Endothelial cell of umbilical vein (primary cell): ENCODE measurements around the gene UBE2C. TPM values are rescaled to one million over a fixed set of nuclear protein-coding genes. Genes with fewer than 3 reads are reported as not detected.

ENCODE experiments used
- BruUV-seq: library from RNA; stranded (reverse); fragments of 400-500 nt; replicated peaks from 2 replicates; lab custom pipeline; 2021; lab: Mats Ljungman, UMichigan
- CTCF ChIA-PET: fragments of 300-600, 350-600 bp; sonication (Branson Sonifier 250); formaldehyde crosslinking; loops from one replicate; lab custom pipeline; 2021; ENCODE audit warnings: antibody characterized with exemption, inconsistent platforms; lab: Charles Lee
- POLR2A ChIA-PET: fragments of 300-600, 350-600 bp; sonication (Branson Sonifier 250); formaldehyde crosslinking; loops from one replicate; lab custom pipeline; 2021; ENCODE audit warnings: antibody characterized with exemption, inconsistent platforms; lab: Charles Lee
- DNase-seq: peaks from one replicate; pipeline ENCODE4 v3.0.0-alpha.2; 2011; ENCODE audit warnings: low read depth, low spot score
- FAIRE-seq: peaks from 2 replicates; lab custom pipeline; 2011; peaks lifted over from hg19 to GRCh38; lab: Jason Lieb, UNC
- H2AFZ ChIP-seq: 2 replicates; pipeline ENCODE4 v1.6.0; 2012; ENCODE audit warnings: low read depth, low read length, control low read depth, inconsistent platforms
- H3K27ac ChIP-seq: 2 replicates; pipeline ENCODE4 v1.5.1; 2011; ENCODE audit warnings: low read depth, mild to moderate bottlenecking, control low read depth, low read length, moderate library complexity; ENCODE audit not compliant: insufficient read depth
- H3K27me3 ChIP-seq, 2 experiments: 2 replicates each; pipeline versions ENCODE4 v1.6.0 to v1.6.1; 2011; ENCODE audit warnings: low read length in 2 of 2, mixed read lengths in 1 of 2; ENCODE audit not compliant: control insufficient read depth in 2 of 2, insufficient read depth in 2 of 2
- H3K36me3 ChIP-seq, 2 experiments: 2 replicates in 1 of 2; 3 replicates in 1 of 2; pipeline ENCODE4 v1.5.1; 2011; ENCODE audit warnings: low read length in 2 of 2, mild to moderate bottlenecking in 1 of 2, moderate library complexity in 1 of 2; ENCODE audit not compliant: control insufficient read depth in 2 of 2, insufficient read depth in 2 of 2; ENCODE audit errors: extremely low read depth in 1 of 2
- H3K4me1 ChIP-seq: 3 replicates; pipeline ENCODE4 v1.5.1; 2011; ENCODE audit warnings: mild to moderate bottlenecking, low read length; ENCODE audit not compliant: control insufficient read depth, insufficient read depth; ENCODE audit errors: extremely low read depth
- H3K4me2 ChIP-seq: 2 replicates; pipeline ENCODE4 v1.6.1; 2011; ENCODE audit warnings: low read length, control low read depth, mixed read lengths; ENCODE audit not compliant: insufficient read depth
- H3K4me3 ChIP-seq, 3 experiments: fragments of 200-600 bp in 1 of 3; sonication (generic), shearing (Covaris generic) in 1 of 3; replicated peaks in 1 of 3; 2 replicates each; pipeline ENCODE4 v1.5.1; 2011 to 2016; ENCODE audit warnings: control low read depth in 3 of 3, low read length in 3 of 3, mild to moderate bottlenecking in 2 of 3, inconsistent platforms in 1 of 3, low read depth in 1 of 3, moderate library complexity in 1 of 3; ENCODE audit not compliant: insufficient read depth in 1 of 3
- H3K79me2 ChIP-seq: 2 replicates; pipeline ENCODE4 v1.6.0; 2012; ENCODE audit warnings: low read length, inconsistent platforms; ENCODE audit not compliant: control insufficient read depth, insufficient read depth
- H3K9ac ChIP-seq: replicated peaks from 2 replicates; pipeline ENCODE3; 2011; ENCODE audit warnings: low read length, control low read depth; ENCODE audit not compliant: insufficient read depth; ENCODE audit errors: extremely low read depth
- H3K9me1 ChIP-seq: replicated peaks from 3 replicates; pipeline ENCODE4 v1.6.0; 2011; ENCODE audit warnings: mild to moderate bottlenecking, low read length; ENCODE audit not compliant: control insufficient read depth, insufficient read depth; ENCODE audit errors: extremely low read depth
- H3K9me3 ChIP-seq: replicated peaks from 2 replicates; pipeline ENCODE4 v1.5.1; 2012; ENCODE audit warnings: low read length, inconsistent platforms; ENCODE audit not compliant: control insufficient read depth, insufficient read depth
- H4K20me1 ChIP-seq: replicated peaks from 2 replicates; pipeline ENCODE3; 2011; ENCODE audit warnings: mild to moderate bottlenecking, low read length; ENCODE audit not compliant: control insufficient read depth, insufficient read depth; ENCODE audit errors: extremely low read depth
- CTCF ChIP-seq, 2 donors: IDR thresholded peaks; 1 replicate in 1 of 2; 2 replicates in 1 of 2; pipeline ENCODE4 v1.5.1; 2011; ENCODE audit warnings: low read length in 2 of 2, mild to moderate bottlenecking in 2 of 2, moderate library complexity in 2 of 2, control low read depth in 1 of 2, inconsistent platforms in 1 of 2, low read depth in 1 of 2; ENCODE audit not compliant: insufficient read depth in 1 of 2; ENCODE audit errors: extremely low read depth in 1 of 2
- EZH2 ChIP-seq: IDR thresholded peaks from 2 replicates; pipeline ENCODE4 v1.6.1; 2012; ENCODE audit warnings: borderline replicate concordance, low read depth, mild to moderate bottlenecking, moderate library complexity, low read length, inconsistent platforms; ENCODE audit not compliant: severe bottlenecking
- FOS ChIP-seq: IDR thresholded peaks from 2 replicates; pipeline ENCODE4 v1.6.1; 2011; ENCODE audit warnings: mild to moderate bottlenecking, low read length, moderate library complexity, borderline replicate concordance; ENCODE audit not compliant: insufficient read depth
- GATA2 ChIP-seq: IDR thresholded peaks from 2 replicates; pipeline ENCODE4 v1.7.0; 2011; ENCODE audit warnings: low read depth, mild to moderate bottlenecking, moderate library complexity, mixed read lengths, low read length; ENCODE audit not compliant: insufficient read length, insufficient read depth
- JUN ChIP-seq: IDR thresholded peaks from 2 replicates; pipeline ENCODE4 v1.6.1; 2011; ENCODE audit warnings: borderline replicate concordance, low read depth; ENCODE audit not compliant: insufficient read length, insufficient read depth
- MYC ChIP-seq: IDR thresholded peaks from one replicate; pipeline ENCODE4 v1.6.1; 2011; ENCODE audit warnings: mild to moderate bottlenecking, low read depth, low read length
- POLR2A ChIP-seq: IDR thresholded peaks from 2 replicates; pipeline ENCODE4 v1.6.1; 2012; ENCODE audit warnings: low read depth, mild to moderate bottlenecking, control low read depth, low read length
- POLR2AphosphoS5 ChIP-seq: IDR thresholded peaks from 2 replicates; pipeline ENCODE4 v1.6.1; 2012; ENCODE audit warnings: low read depth, mild to moderate bottlenecking, control low read depth, low read length, moderate library complexity; ENCODE audit not compliant: insufficient read depth
- dilution Hi-C: fragments of 300-500 bp; cut with MboI; formaldehyde crosslinking; loops from one replicate; pipeline ENCODE4 v1.15.0; 2019; ENCODE audit warnings: low sequenced_read_pairs; ENCODE audit not compliant: extremely low pct_ligation_motif_present
- intact Hi-C: fragments of 100-400 bp; cut with micrococcal nuclease; formaldehyde crosslinking; loops from one replicate; pipeline ENCODE4 v1.10.0; 2022
- polyA plus RNA-seq, 4 experiments: library from polyadenylated mRNA; depleted of rRNA in 3 of 4; stranded (reverse) in 3 of 4; unstranded in 1 of 4; fragments of >200 nt; gene quantifications; 2 replicates each; pipeline versions ENCODE4 v1.2.1 to v1.2.3, GENCODE V29; 2011 to 2012; ENCODE audit warnings: missing spikeins in 1 of 4
- small RNA-seq: library from RNA; depleted of rRNA; stranded (forward); fragments of <200 nt; gene quantifications from one replicate; pipeline ENCODE3, GENCODE V24; 2012; ENCODE audit warnings: low replicate concordance, low read depth; ENCODE audit not compliant: insufficient read depth, insufficient read length
- total RNA-seq: library from RNA; stranded (reverse); gene quantifications from 2 replicates; pipeline ENCODE4 v1.2.3, GENCODE V29; 2021
- TF ChIP-seq, protein P1 (sequence below): IDR thresholded peaks from 2 replicates; pipeline ENCODE4 v1.6.1; 2011; ENCODE audit not compliant: insufficient read depth, insufficient read length

The UBE2C gene
- total and polyA plus RNA-seq, 2 donors (not counting 3 experiments of a cell fraction or from before 2014, with no cell fraction given) = 129 to 130 TPM

- no TSS peak for BruUV-seq
- dilution Hi-C loops = no loop called here
- TF ChIP-seq POLR2AphosphoS5 (no peak), POLR2A (no peak), JUN (no peak), EZH2 (no peak), CTCF (IDR thresholded peaks at IDR 0.05; ENCODE audit: extremely low read depth in 1 of 2, insufficient read depth in 1 of 2, low read depth in 1 of 2, low read length in 2 of 2) (no peak), FOS (no peak), MYC (no peak), GATA2 (no peak)
- TF ChIP-seq, protein P1, sequence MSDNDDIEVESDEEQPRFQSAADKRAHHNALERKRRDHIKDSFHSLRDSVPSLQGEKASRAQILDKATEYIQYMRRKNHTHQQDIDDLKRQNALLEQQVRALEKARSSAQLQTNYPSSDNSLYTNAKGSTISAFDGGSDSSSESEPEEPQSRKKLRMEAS = no peak
These were observed 54.0 kb downstream of the UBE2C start for GRCh38 chr20:45866454-45866853.

More at GRCh38 chr20:45866454-45866853, 54.0 kb downstream of the UBE2C start:
- Histone ChIP-seq H2AFZ (no peak overlapping the region), H3K4me1 (no peaks in the 10 kb centered on the region), H3K4me2 (no peak overlapping the region), H3K27ac (no peak overlapping the region), H4K20me1 (no peaks in the 10 kb centered on the region), H3K9ac (no peak overlapping the region), H3K9me3 (no peaks in the 10 kb centered on the region), H3K4me3 (no peak overlapping the region), H3K27me3 (no peaks in the 10 kb centered on the region), H3K9me1 (no peaks in the 10 kb centered on the region), H3K36me3 (no peaks in the 10 kb centered on the region), H3K79me2 (no peaks in the 10 kb centered on the region)
- CTCF ChIA-PET = interaction anchor here (2.0 kb wide), 1 partner anchor 24 kb away, joined by 6 read pairs; the partner anchor contains the start of genes CTSA and NEURL2
- no peak for FAIRE-seq
- POLR2A ChIA-PET = interaction anchor here (2.2 kb wide), 1 partner anchor 14 kb away, joined by 9 read pairs; the partner anchor contains the start of gene ZSWIM1
- DNase-seq = no peak
- intact Hi-C loops = no loop called here

Small RNAs within 50 kb of the gene (small RNA-seq; reads per million reads assigned to genes)
- not detected for gene RNU6ATAC38P

Other genes starting within 250 kb of the UBE2C start
- gene WFDC8, start 233.4 kb upstream of the UBE2C start, total RNA-seq = not detected in 2 replicates
- not detected in 2 replicates for gene WFDC8, start 233.4 kb upstream of the UBE2C start, polyA plus RNA-seq
- gene WFDC10A, start 182.9 kb upstream of the UBE2C start, total RNA-seq = not detected in 2 replicates
- gene WFDC10A, start 182.9 kb upstream of the UBE2C start, polyA plus RNA-seq = not detected in 2 replicates
- not detected in 2 replicates for gene WFDC9, start 181.4 kb upstream of the UBE2C start, total RNA-seq
- not detected in 2 replicates for gene WFDC9, start 181.4 kb upstream of the UBE2C start, polyA plus RNA-seq
- not detected in 2 replicates for gene WFDC11, start 142.4 kb upstream of the UBE2C start, total RNA-seq
- gene WFDC11, start 142.4 kb upstream of the UBE2C start, polyA plus RNA-seq = not detected in 2 replicates
- gene WFDC13, start 110.6 kb upstream of the UBE2C start, total RNA-seq = not detected in 2 replicates
- not detected in 2 replicates for gene WFDC13, start 110.6 kb upstream of the UBE2C start, polyA plus RNA-seq
- gene WFDC10B, start 107.6 kb upstream of the UBE2C start, total RNA-seq = not detected in 2 replicates
- not detected in 2 replicates for gene WFDC10B, start 107.6 kb upstream of the UBE2C start, polyA plus RNA-seq
- not detected in 2 replicates for gene SPINT4, start 90.3 kb upstream of the UBE2C start, total RNA-seq
- gene SPINT4, start 90.3 kb upstream of the UBE2C start, polyA plus RNA-seq = not detected in 2 replicates
- gene WFDC3, start 20.8 kb upstream of the UBE2C start, total RNA-seq = not detected in 2 replicates
- gene WFDC3, start 20.8 kb upstream of the UBE2C start, polyA plus RNA-seq = 0.39 TPM in 1 of 2 replicates, not detected in the other
- gene DNTTIP1, start 20.7 kb upstream of the UBE2C start, total RNA-seq = 31.9 and 33.7 TPM in 2 replicates
- gene DNTTIP1, start 20.7 kb upstream of the UBE2C start, polyA plus RNA-seq = 38.4 and 40.5 TPM in 2 replicates
- gene TNNC2, start 14.7 kb downstream of the UBE2C start, total RNA-seq = not detected in 2 replicates
- 0.19 and 0.26 TPM in 2 replicates for gene TNNC2, start 14.7 kb downstream of the UBE2C start, polyA plus RNA-seq
- 11.9 and 14.9 TPM in 2 replicates for gene SNX21, start 21.2 kb downstream of the UBE2C start, total RNA-seq
- gene SNX21, start 21.2 kb downstream of the UBE2C start, polyA plus RNA-seq = 11.6 and 14.8 TPM in 2 replicates
- 15.5 and 15.8 TPM in 2 replicates for gene ACOT8, start 44.7 kb downstream of the UBE2C start, total RNA-seq
- gene ACOT8, start 44.7 kb downstream of the UBE2C start, polyA plus RNA-seq = 50.9 and 58.8 TPM in 2 replicates
- gene ZSWIM3, start 45.0 kb downstream of the UBE2C start, total RNA-seq = 4.2 and 4.4 TPM in 2 replicates
- gene ZSWIM3, start 45.0 kb downstream of the UBE2C start, polyA plus RNA-seq = 3.8 and 4.5 TPM in 2 replicates
- gene ZSWIM1, start 68.6 kb downstream of the UBE2C start, total RNA-seq = 10.0 and 11.3 TPM in 2 replicates
- gene ZSWIM1, start 68.6 kb downstream of the UBE2C start, polyA plus RNA-seq = 8.5 and 9.4 TPM in 2 replicates
- 1.3 TPM in 1 of 2 replicates, not detected in the other for gene SPATA25, start 75.0 kb downstream of the UBE2C start, total RNA-seq
- gene SPATA25, start 75.0 kb downstream of the UBE2C start, polyA plus RNA-seq = 0.69 and 1.0 TPM in 2 replicates
- 5.4 and 6.5 TPM in 2 replicates for gene NEURL2, start 78.6 kb downstream of the UBE2C start, total RNA-seq
- gene NEURL2, start 78.6 kb downstream of the UBE2C start, polyA plus RNA-seq = 2.8 and 4.5 TPM in 2 replicates
- gene CTSA, start 78.7 kb downstream of the UBE2C start, total RNA-seq = 156 and 169 TPM in 2 replicates
- gene CTSA, start 78.7 kb downstream of the UBE2C start, polyA plus RNA-seq = 409 and 427 TPM in 2 replicates
- gene PLTP, start 99.5 kb downstream of the UBE2C start, total RNA-seq = 61.9 and 62.1 TPM in 2 replicates
- 118 TPM in 2 replicates for gene PLTP, start 99.5 kb downstream of the UBE2C start, polyA plus RNA-seq
- gene PCIF1, start 122.0 kb downstream of the UBE2C start, total RNA-seq = 25.8 and 27.2 TPM in 2 replicates
- 26.4 and 27.6 TPM in 2 replicates for gene PCIF1, start 122.0 kb downstream of the UBE2C start, polyA plus RNA-seq
- 22.8 and 23.9 TPM in 2 replicates for gene ZNF335, start 159.6 kb downstream of the UBE2C start, total RNA-seq
- gene ZNF335, start 159.6 kb downstream of the UBE2C start, polyA plus RNA-seq = 17.3 and 20.4 TPM in 2 replicates
- gene MMP9, start 196.3 kb downstream of the UBE2C start, total RNA-seq = not detected in 2 replicates
- not detected in 2 replicates for gene MMP9, start 196.3 kb downstream of the UBE2C start, polyA plus RNA-seq
- gene SLC12A5, start 216.6 kb downstream of the UBE2C start, total RNA-seq = 1.6 and 1.8 TPM in 2 replicates
- 1.8 and 2.3 TPM in 2 replicates for gene SLC12A5, start 216.6 kb downstream of the UBE2C start, polyA plus RNA-seq